Testis (tissue), 3 donors: ENCODE measurements around the gene SND1. TPM values are rescaled to one million over a fixed set of nuclear protein-coding genes. Genes with fewer than 3 reads are reported as not detected.

Experiments used
- DNase-seq: peaks from one replicate; pipeline ENCODE4 v3.0.0-alpha.2; 2019
- H3K27ac ChIP-seq, 2 donors: fragments of 200-600 bp; sonication (generic); one replicate each; pipeline ENCODE4 v1.5.1; 2019
- H3K27me3 ChIP-seq: fragments of 200-600 bp; sonication (generic); one replicate; pipeline ENCODE4 v1.5.1; 2019
- H3K36me3 ChIP-seq: fragments of 200-600 bp; sonication (generic); one replicate; pipeline ENCODE4 v1.5.1; 2017; ENCODE audit warnings: low read depth; ENCODE audit errors: missing control alignments
- H3K4me1 ChIP-seq: fragments of 200-600 bp; sonication (generic); one replicate; pipeline ENCODE4 v1.5.1; 2019
- H3K4me3 ChIP-seq, 2 donors: fragments of 200-600 bp; sonication (generic); one replicate each; pipeline ENCODE4 v1.5.1; 2017 to 2019
- H3K9me3 ChIP-seq: fragments of 200-600 bp; sonication (generic); one replicate; pipeline ENCODE4 v1.5.1; 2017
- POLR2A ChIP-seq: fragments of 450-650 bp; IDR thresholded peaks from one replicate; pipeline ENCODE4 v1.6.1; 2017; ENCODE audit warnings: antibody characterized with exemption, mild to moderate bottlenecking, moderate library complexity
- WGBS, 2 donors: methylation state at CpG; one replicate each; pipeline ENCODE4 v1.1.5; 2018; 5-methylcytosine and 5-hydroxymethylcytosine counted together
- intact Hi-C: fragments of 100-400 bp; cut with DNase I; formaldehyde crosslinking; loops from one replicate; pipeline ENCODE4 v1.15.1; 2023; ENCODE audit warnings: low total_unique reads
- polyA plus RNA-seq: library from polyadenylated mRNA; stranded (reverse); fragments of 350-450 nt; fragmentation: Illumina TruSeq; extraction: RNeasy Lipid Tissue Mini Kit (QIAGEN cat#74804); gene quantifications from one replicate; pipeline ENCODE4 v1.2.3, GENCODE V29; 2014; ENCODE audit warnings: low read depth, low replicate concordance; ENCODE audit not compliant: insufficient read depth
- total RNA-seq, 2 donors: library from RNA; depleted of rRNA; stranded (reverse); fragments of >200 nt; gene quantifications; one replicate each; pipeline ENCODE4 v1.2.3, GENCODE V29; 2016
- TF ChIP-seq, protein P1 (sequence below), 3 experiments: fragments of 450-650 bp in 2 of 3; fragments of 200-600 bp in 1 of 3; sonication (generic) in 1 of 3; IDR thresholded peaks; one replicate each; pipeline ENCODE4 v1.5.1; 2016 to 2019; ENCODE audit warnings: antibody characterized with exemption in 3 of 3, mild to moderate bottlenecking in 2 of 3, moderate library complexity in 1 of 3

The SND1 gene
- total and polyA plus RNA-seq, 3 donors from 2014 or later: 132 to 207 (median 179) TPM

GRCh38 chr7:127979113-127979727 lies 327.2 kb downstream of the SND1 start:
- Histone ChIP-seq H3K27ac (no peak overlapping the region), H3K4me3 (no peak overlapping the region), H3K4me1 (no peaks in the 10 kb centered on the region), H3K36me3 (no peaks in the 10 kb centered on the region), H3K9me3 (no peaks in the 10 kb centered on the region), H3K27me3 (no peaks in the 10 kb centered on the region)
- no peak for DNase-seq
- no peak for TF ChIP-seq POLR2A
- TF ChIP-seq, protein P1, sequence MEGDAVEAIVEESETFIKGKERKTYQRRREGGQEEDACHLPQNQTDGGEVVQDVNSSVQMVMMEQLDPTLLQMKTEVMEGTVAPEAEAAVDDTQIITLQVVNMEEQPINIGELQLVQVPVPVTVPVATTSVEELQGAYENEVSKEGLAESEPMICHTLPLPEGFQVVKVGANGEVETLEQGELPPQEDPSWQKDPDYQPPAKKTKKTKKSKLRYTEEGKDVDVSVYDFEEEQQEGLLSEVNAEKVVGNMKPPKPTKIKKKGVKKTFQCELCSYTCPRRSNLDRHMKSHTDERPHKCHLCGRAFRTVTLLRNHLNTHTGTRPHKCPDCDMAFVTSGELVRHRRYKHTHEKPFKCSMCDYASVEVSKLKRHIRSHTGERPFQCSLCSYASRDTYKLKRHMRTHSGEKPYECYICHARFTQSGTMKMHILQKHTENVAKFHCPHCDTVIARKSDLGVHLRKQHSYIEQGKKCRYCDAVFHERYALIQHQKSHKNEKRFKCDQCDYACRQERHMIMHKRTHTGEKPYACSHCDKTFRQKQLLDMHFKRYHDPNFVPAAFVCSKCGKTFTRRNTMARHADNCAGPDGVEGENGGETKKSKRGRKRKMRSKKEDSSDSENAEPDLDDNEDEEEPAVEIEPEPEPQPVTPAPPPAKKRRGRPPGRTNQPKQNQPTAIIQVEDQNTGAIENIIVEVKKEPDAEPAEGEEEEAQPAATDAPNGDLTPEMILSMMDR (IDR thresholded peaks at IDR 0.05): no peak
- 94 to 95% methylated on average over 9 of the region's 9 CpGs for WGBS, 2 donors
- intact Hi-C loops: no loop called here

GRCh38 chr7:127979728-127980126 lies 327.7 kb downstream of the SND1 start:
- no peaks in the 10 kb centered on the region for H3K4me1 ChIP-seq
- DNase-seq: no peak
- TF ChIP-seq, protein P1 (IDR thresholded peaks at IDR 0.05): no peak
- no peaks in the 10 kb centered on the region for H3K36me3 ChIP-seq
- no peaks in the 10 kb centered on the region for H3K9me3 ChIP-seq
- H3K4me3 ChIP-seq: no peak overlapping the region
- intact Hi-C loops: no loop called here
- no peak overlapping the region for H3K27ac ChIP-seq
- no peaks in the 10 kb centered on the region for H3K27me3 ChIP-seq

GRCh38 chr7:127980901-127981300 lies 328.9 kb downstream of the SND1 start:
- Histone ChIP-seq H3K4me1 (no peaks in the 10 kb centered on the region), H3K27me3 (no peaks in the 10 kb centered on the region), H3K9me3 (no peaks in the 10 kb centered on the region), H3K27ac (no peak overlapping the region), H3K4me3 (no peak overlapping the region), H3K36me3 (no peaks in the 10 kb centered on the region)
- 53 to 73% methylated on average over 1 of the region's 1 CpG for WGBS, 2 donors
- intact Hi-C loops: no loop called here
- TF ChIP-seq, protein P1 (IDR thresholded peaks at IDR 0.05): no peak
- no peak for TF ChIP-seq POLR2A
- DNase-seq: no peak

- intact Hi-C loops: no loop called here
These were observed 330.0 kb downstream of the SND1 start for GRCh38 chr7:127981965-127982364.

More at GRCh38 chr7:127981965-127982364, 330.0 kb downstream of the SND1 start:
- Histone ChIP-seq H3K4me1 (no peaks in the 10 kb centered on the region), H3K4me3 (no peak overlapping the region), H3K36me3 (no peaks in the 10 kb centered on the region), H3K27me3 (no peaks in the 10 kb centered on the region), H3K9me3 (no peaks in the 10 kb centered on the region), H3K27ac (no peak overlapping the region)
- no peak for DNase-seq
- WGBS, 2 donors: 92% methylated on average over 4 of the region's 4 CpGs
- TF ChIP-seq POLR2A: no peak
- TF ChIP-seq, protein P1 (IDR thresholded peaks at IDR 0.05): no peak
